OCI-LY1 (cell line): Measurements from ENCODE around the gene IQCN.

Source experiments
- EZH2 ChIP-seq: fragments of 200-600 bp; sonication (generic), shearing (Covaris generic); IDR thresholded peaks from 2 replicates; pipeline ENCODE4 v1.8.0; 2017; ENCODE audit warnings: borderline replicate concordance, mixed run types, mild to moderate bottlenecking, antibody characterized with exemption, low read length, moderate library complexity, mixed read lengths
- TF ChIP-seq, protein P1 (sequence below): fragments of 200-600 bp; sonication (generic), shearing (Covaris generic); IDR thresholded peaks from 2 replicates; pipeline ENCODE4 v1.5.1; 2017; ENCODE audit warnings: mild to moderate bottlenecking, antibody characterized with exemption, low read length, moderate library complexity, mixed read lengths

- TF ChIP-seq, protein P1, sequence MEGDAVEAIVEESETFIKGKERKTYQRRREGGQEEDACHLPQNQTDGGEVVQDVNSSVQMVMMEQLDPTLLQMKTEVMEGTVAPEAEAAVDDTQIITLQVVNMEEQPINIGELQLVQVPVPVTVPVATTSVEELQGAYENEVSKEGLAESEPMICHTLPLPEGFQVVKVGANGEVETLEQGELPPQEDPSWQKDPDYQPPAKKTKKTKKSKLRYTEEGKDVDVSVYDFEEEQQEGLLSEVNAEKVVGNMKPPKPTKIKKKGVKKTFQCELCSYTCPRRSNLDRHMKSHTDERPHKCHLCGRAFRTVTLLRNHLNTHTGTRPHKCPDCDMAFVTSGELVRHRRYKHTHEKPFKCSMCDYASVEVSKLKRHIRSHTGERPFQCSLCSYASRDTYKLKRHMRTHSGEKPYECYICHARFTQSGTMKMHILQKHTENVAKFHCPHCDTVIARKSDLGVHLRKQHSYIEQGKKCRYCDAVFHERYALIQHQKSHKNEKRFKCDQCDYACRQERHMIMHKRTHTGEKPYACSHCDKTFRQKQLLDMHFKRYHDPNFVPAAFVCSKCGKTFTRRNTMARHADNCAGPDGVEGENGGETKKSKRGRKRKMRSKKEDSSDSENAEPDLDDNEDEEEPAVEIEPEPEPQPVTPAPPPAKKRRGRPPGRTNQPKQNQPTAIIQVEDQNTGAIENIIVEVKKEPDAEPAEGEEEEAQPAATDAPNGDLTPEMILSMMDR = no peak
- no peak for TF ChIP-seq EZH2
These were observed 16.5 kb downstream of the IQCN start for GRCh38 chr19:18257503-18258470.
